BLaER1 treated with 17β-estradiol and CSF1 and Interleukin-3, amounts not matched to agents 10 nM and 100 nM (cell line): ENCODE measurements around the gene CMBL.

Experiments
- H3K27ac ChIP-seq, 11 experiments: shearing (Covaris generic); formaldehyde crosslinking; 2 replicates each; pipeline ENCODE4 v1.8.1; 2022
- H3K27me3 ChIP-seq, 11 experiments: shearing (Covaris generic); formaldehyde crosslinking; 2 replicates each; pipeline ENCODE4 v1.8.1; 2022
- H3K36me3 ChIP-seq, 11 experiments: shearing (Covaris generic); formaldehyde crosslinking; 2 replicates each; pipeline ENCODE4 v1.8.1; 2022
- H3K4me1 ChIP-seq, 10 experiments: shearing (Covaris generic); formaldehyde crosslinking; 2 replicates each; pipeline ENCODE4 v1.8.1; 2022
- H3K4me2 ChIP-seq, 11 experiments: shearing (Covaris generic); formaldehyde crosslinking; 2 replicates each; pipeline ENCODE4 v1.8.1; 2022
- H3K4me3 ChIP-seq, 10 experiments: shearing (Covaris generic); formaldehyde crosslinking; 2 replicates each; pipeline ENCODE4 v1.8.1; 2022
- H3K9ac ChIP-seq, 11 experiments: shearing (Covaris generic); formaldehyde crosslinking; 2 replicates each; pipeline ENCODE4 v1.8.1; 2022
- H3K9me3 ChIP-seq, 11 experiments: shearing (Covaris generic); formaldehyde crosslinking; replicated peaks in 1 of 11; 2 replicates each; pipeline ENCODE4 v1.8.1; 2022
- H4K20me1 ChIP-seq, 11 experiments: shearing (Covaris generic); formaldehyde crosslinking; 2 replicates each; pipeline ENCODE4 v1.8.1; 2022
- Cebpa-rat ChIP-seq, 11 experiments: shearing (Covaris generic); IDR thresholded peaks; 2 replicates each; pipeline ENCODE4 v1.8.1; 2022

Gene CMBL

DNA sequence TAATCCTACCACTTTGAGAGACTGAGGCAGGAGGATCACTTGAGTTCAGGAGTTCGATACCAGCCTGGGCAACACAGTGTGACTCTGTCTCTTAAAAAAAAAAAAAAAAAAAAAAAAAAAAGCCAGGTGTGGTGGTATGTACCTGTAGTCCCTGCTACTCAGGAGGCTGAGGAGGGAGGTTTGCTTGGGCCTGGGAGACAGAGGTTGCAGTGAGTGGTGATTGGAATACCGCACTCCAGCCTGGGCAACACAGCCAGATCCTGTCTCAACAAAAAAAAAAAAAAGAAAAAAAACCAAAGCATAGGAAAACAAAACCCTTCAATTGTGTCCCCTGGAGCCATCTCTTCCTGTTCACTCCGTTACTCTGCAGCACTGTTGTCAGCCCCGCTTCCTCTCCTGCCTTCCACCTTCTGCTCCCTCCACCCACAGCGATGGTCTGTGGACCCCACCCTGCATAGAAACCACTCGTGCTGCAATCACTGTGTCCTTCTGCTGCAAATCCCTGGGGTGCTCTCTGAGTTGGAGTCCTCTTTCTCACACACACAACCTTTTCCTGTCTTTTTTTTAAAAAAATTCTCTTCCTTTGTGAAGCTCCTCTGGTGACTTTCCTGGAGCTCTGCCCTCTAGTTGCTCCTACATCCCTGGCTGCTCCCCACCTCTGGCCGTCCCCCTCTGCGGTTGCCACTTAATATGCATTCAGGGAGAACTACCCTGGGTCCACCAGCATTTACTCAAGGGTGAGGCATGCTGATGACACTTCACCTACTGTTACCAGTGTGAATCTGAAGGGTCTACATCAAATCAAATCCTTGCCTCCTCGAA is 35.4 kb downstream of the CMBL start:
- peaks cover 21 to 41% (median 30%) of the 10 kb centered on the region in 10 experiments for H3K4me1 ChIP-seq
- H3K27me3 ChIP-seq: no peaks in the 10 kb centered on the region
- H3K9me3 ChIP-seq: peaks cover 7 to 18% (median 10%) of the 10 kb centered on the region in 11 experiments; a peak in 21 of 22 replicates
- H3K4me2 ChIP-seq: peak overlapping the region; percentile 16 to 66 (median 44); a peak in 20 of 22 replicates
- no peak overlapping the region for H3K4me3 ChIP-seq
- H4K20me1 ChIP-seq: peaks cover 0 to 8% (median under 1%) of the 10 kb centered on the region in 11 experiments; a peak in 4 of 22 replicates
- TF ChIP-seq Cebpa-rat (IDR thresholded peaks at IDR 0.05): no peak
- H3K9ac ChIP-seq: no peak overlapping the region
- H3K27ac ChIP-seq: no peak overlapping the region; a peak in 1 of 22 replicates
- no peaks in the 10 kb centered on the region for H3K36me3 ChIP-seq

DNA sequence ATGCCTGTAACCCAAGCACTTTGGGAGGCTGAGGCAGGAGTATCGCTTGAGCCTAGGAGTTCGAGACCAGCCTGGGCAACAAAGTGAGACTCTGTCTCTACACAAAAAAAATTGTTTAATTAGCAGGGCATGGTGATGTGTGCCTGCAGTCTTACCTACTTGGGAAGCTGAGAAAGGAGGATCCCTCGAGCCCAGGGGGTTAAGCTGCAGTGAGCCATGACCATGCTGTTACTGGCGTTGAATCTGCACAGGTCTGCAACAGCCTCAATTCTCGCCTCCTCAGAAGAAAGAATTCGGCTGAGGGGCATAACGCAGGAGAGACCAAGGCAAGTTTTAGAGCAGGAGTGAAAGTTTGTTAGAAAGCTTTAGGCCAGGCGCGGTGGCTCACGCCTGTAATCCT is 39.6 kb downstream of the CMBL start:
- peak overlapping the region in 4 of 11 experiments; percentile 26 to 58 (median 36); a peak in 5 of 22 replicates for H3K27ac ChIP-seq
- no peak overlapping the region for H3K4me3 ChIP-seq
- peaks cover 0 to 50% (median 36%) of the 10 kb centered on the region in 11 experiments; a peak in 19 of 22 replicates for H4K20me1 ChIP-seq
- H3K9me3 ChIP-seq: peaks cover 7 to 18% (median 10%) of the 10 kb centered on the region in 11 experiments; a peak in 21 of 22 replicates
- no peak overlapping the region for H3K9ac ChIP-seq
- H3K27me3 ChIP-seq: no peaks in the 10 kb centered on the region
- peaks cover 11 to 48% (median 23%) of the 10 kb centered on the region in 10 experiments for H3K4me1 ChIP-seq
- H3K36me3 ChIP-seq: peaks cover 33 to 40% (median 34%) of the 10 kb centered on the region in 11 experiments
- TF ChIP-seq Cebpa-rat (IDR thresholded peaks at IDR 0.05): no peak
- H3K4me2 ChIP-seq: peak overlapping the region in 3 of 11 experiments; percentile 43 to 62 (median 48); a peak in 4 of 22 replicates

DNA sequence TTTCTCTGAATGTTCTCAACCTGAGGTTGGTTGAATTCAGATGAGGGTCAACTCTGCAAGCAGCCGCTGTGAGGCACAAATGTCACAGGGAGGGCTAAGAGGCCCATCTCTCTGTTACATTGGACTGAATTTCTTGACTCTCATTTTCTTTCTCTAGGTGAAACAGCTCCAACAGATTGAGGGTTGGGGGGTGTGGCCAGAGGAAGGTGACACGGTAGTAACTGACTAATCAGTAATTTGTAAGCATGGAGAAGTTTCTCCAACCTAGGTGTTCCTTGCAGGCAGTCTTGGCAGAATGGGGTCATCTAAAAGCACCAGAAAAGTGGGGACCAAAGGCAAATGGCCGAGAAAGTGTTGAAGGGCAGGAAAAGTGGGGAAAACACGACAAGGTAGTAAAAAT is 40.9 kb downstream of the CMBL start:
- peaks cover 0 to 6% (median 0%) of the 10 kb centered on the region in 11 experiments; a peak in 8 of 22 replicates for H3K9me3 ChIP-seq

DNA sequence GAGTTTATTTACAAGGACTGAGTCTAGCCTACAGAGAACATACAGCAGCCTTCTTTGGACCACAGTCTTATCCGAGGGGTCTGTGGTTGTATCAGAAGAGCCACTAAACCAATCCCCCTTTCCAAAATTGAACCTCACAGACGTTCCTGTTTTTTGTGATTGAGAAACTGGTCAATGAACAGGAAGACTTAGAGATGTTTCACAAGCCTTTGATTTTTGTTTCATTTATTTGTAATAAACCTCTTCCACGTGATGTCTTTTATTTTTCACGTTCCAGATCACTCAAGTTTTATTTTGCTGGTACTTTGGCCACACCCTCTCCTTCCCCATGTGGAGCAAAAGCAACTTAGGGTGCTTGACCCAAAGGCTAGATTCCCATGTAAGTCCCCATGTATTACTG is 41.6 kb downstream of the CMBL start:
- H3K4me1 ChIP-seq: peaks cover 0 to 34% (median 6%) of the 10 kb centered on the region in 10 experiments; a peak in 10 of 20 replicates
- peaks cover 52 to 60% (median 54%) of the 10 kb centered on the region in 11 experiments for H3K36me3 ChIP-seq
- peak overlapping the region in 2 of 11 experiments; percentile 14 to 35; a peak in 5 of 22 replicates for H3K27ac ChIP-seq

More for the DNA sequence above, 40.9 kb downstream of the CMBL start:
- Histone ChIP-seq H3K36me3 (peaks cover 45 to 53% (median 47%) of the 10 kb centered on the region in 11 experiments), H3K27me3 (no peaks in the 10 kb centered on the region), H3K9ac (peak overlapping the region in 1 of 11 experiments; percentile 21; a peak in 1 of 22 replicates), H3K4me2 (peak overlapping the region in 4 of 11 experiments; percentile 29 to 62 (median 46); a peak in 6 of 22 replicates), H3K27ac (peak overlapping the region in 3 of 11 experiments; percentile 27 to 49 (median 47); a peak in 5 of 22 replicates), H3K4me3 (no peak overlapping the region), H4K20me1 (peaks cover 5 to 63% (median 48%) of the 10 kb centered on the region in 11 experiments; a peak in 20 of 22 replicates), H3K4me1 (peaks cover under 1 to 37% (median 12%) of the 10 kb centered on the region in 10 experiments; a peak in 14 of 20 replicates)
- TF ChIP-seq Cebpa-rat (IDR thresholded peaks at IDR 0.05): no peak

DNA sequence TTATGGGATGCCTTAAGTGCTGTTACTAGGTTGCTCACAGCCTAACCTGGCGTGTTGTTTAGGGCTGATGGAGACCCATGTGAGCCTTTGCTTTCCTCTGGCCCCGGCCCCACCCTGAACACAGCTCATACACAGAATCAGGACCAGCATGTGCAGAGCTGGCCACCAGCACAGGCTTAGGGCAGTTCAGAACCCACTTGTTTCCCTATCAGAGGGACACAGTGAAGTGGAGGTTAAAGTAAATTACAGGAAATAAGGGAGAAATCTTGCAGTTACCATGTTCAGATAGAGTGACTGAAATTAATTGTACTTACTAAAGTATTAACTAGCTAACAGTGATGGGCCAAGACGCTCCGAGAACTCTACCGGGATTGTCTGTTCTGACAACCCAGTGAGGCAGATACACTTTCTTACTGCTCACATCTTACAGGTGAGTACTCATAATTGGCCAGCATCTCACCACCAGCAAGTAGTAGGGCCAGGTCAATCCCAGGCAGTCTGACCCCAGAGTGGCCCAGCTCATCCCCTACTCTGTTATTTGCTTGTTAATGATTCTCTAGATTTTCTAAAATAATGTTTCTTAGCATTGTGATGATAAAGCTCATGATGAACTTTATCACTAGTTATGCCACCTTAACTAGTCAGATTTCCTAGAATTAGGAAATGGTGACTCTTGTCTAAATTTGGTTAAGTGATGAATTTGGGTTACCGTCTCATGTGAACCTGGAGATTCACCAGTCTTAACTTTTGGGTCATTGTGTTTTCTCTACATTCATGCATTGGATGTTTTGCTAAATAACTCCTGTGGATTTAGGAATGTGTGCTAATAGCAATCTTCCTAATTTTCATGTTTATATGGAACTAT is 42.2 kb downstream of the CMBL start:
- H3K36me3 ChIP-seq: peaks cover 59 to 66% (median 60%) of the 10 kb centered on the region in 11 experiments
- no peaks in the 10 kb centered on the region for H3K9me3 ChIP-seq
- TF ChIP-seq Cebpa-rat (IDR thresholded peaks at IDR 0.05): no peak
- no peak overlapping the region for H3K9ac ChIP-seq
- no peaks in the 10 kb centered on the region for H3K27me3 ChIP-seq
- H3K4me2 ChIP-seq: 0 out of 22 replicates have a peak overlapping the region, but pooled peaks of 1 of the 11 experiments have one; percentile 25
- H3K4me1 ChIP-seq: peaks cover 0 to 32% (median 3%) of the 10 kb centered on the region in 10 experiments; a peak in 9 of 20 replicates
- peak overlapping the region in 4 of 11 experiments; percentile 0 to 12 (median 9); a peak in 4 of 22 replicates for H3K27ac ChIP-seq
- no peak overlapping the region for H3K4me3 ChIP-seq
- peaks cover 12 to 76% (median 61%) of the 10 kb centered on the region in 11 experiments; a peak in 21 of 22 replicates for H4K20me1 ChIP-seq

More for the DNA sequence above, 41.6 kb downstream of the CMBL start:
- Histone ChIP-seq H3K4me3 (no peak overlapping the region), H3K9me3 (no peaks in the 10 kb centered on the region), H3K9ac (no peak overlapping the region), H3K4me2 (peak overlapping the region in 1 of 11 experiments; percentile 25; a peak in 1 of 22 replicates), H3K27me3 (no peaks in the 10 kb centered on the region), H4K20me1 (peaks cover 10 to 70% (median 54%) of the 10 kb centered on the region in 11 experiments; a peak in 21 of 22 replicates)
- TF ChIP-seq Cebpa-rat (IDR thresholded peaks at IDR 0.05): no peak

DNA sequence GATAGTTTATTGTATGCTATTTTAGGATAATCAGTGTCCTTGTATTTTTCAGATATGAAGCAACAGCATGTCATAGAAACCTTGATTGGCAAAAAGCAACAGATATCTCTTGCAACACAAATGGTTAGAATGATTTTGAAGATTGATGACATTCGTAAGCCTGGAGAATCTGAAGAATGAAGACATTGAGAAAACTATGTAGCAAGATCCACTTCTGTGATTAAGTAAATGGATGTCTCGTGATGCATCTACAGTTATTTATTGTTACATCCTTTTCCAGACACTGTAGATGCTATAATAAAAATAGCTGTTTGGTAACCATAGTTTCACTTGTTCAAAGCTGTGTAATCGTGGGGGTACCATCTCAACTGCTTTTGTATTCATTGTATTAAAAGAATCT is 43.1 kb downstream of the CMBL start:
- Histone ChIP-seq H3K9ac (no peak overlapping the region), H3K4me2 (no peak overlapping the region), H3K27ac (peak overlapping the region in 1 of 11 experiments; percentile 12; a peak in 1 of 22 replicates), H4K20me1 (peaks cover 21 to 85% (median 69%) of the 10 kb centered on the region in 11 experiments; a peak in 21 of 22 replicates), H3K4me1 (peaks cover 0 to 25% (median 2%) of the 10 kb centered on the region in 10 experiments; a peak in 9 of 20 replicates), H3K36me3 (peaks cover 68 to 75% (median 69%) of the 10 kb centered on the region in 11 experiments), H3K9me3 (no peaks in the 10 kb centered on the region), H3K4me3 (no peak overlapping the region), H3K27me3 (no peaks in the 10 kb centered on the region)
- TF ChIP-seq Cebpa-rat (IDR thresholded peaks at IDR 0.05): no peak

DNA sequence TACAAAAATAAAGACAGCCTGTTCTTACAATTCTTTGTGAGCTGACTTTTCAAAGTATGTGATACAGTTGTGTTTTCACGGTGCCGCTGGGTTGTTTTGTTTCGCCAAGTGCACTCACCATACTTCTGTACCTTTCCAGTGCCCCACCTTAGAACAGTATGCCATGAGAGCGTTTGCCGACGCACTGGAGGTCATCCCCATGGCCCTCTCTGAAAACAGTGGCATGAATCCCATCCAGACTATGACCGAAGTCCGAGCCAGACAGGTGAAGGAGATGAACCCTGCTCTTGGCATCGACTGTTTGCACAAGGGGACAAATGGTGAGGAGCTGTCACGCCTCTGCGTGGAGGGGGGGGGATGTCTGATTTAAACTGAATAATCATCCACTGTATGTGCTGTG is 44.7 kb downstream of the CMBL start:
- H3K9me3 ChIP-seq: no peaks in the 10 kb centered on the region
- no peak overlapping the region for H3K4me3 ChIP-seq
- no peak overlapping the region for H3K4me2 ChIP-seq
- TF ChIP-seq Cebpa-rat (IDR thresholded peaks at IDR 0.05): no peak
- no peak overlapping the region for H3K9ac ChIP-seq
- no peaks in the 10 kb centered on the region for H3K27me3 ChIP-seq
- H3K4me1 ChIP-seq: peaks cover 0 to 21% (median 2%) of the 10 kb centered on the region in 10 experiments; a peak in 9 of 20 replicates
- H4K20me1 ChIP-seq: peaks cover 23 to 100% (median 84%) of the 10 kb centered on the region in 11 experiments; a peak in 21 of 22 replicates
- no peak overlapping the region for H3K27ac ChIP-seq
- peaks cover 84 to 91% (median 85%) of the 10 kb centered on the region in 11 experiments for H3K36me3 ChIP-seq
